Measurements from ENCODE around the gene CADM1.

DNA sequence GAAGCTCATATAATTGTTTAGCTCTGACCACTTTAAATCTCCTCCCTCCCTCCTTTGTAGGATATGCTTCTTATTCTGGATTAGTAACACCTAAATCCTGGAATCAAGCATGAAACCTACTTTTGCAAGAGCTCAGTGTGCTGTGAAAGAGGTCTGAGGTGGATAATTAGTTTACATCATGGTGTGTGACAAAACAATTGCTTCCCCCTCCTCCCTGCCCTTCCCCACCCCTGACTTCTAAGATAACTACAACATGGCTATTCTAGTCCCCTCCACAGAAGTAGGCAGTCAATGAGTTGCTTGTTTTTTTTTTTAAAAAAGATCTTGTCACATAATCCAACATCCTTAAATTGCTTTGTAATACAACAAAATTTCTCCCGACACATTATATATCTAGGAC is 314.0 kb downstream of the CADM1 start:
- TF ChIP-seq, protein P1, sequence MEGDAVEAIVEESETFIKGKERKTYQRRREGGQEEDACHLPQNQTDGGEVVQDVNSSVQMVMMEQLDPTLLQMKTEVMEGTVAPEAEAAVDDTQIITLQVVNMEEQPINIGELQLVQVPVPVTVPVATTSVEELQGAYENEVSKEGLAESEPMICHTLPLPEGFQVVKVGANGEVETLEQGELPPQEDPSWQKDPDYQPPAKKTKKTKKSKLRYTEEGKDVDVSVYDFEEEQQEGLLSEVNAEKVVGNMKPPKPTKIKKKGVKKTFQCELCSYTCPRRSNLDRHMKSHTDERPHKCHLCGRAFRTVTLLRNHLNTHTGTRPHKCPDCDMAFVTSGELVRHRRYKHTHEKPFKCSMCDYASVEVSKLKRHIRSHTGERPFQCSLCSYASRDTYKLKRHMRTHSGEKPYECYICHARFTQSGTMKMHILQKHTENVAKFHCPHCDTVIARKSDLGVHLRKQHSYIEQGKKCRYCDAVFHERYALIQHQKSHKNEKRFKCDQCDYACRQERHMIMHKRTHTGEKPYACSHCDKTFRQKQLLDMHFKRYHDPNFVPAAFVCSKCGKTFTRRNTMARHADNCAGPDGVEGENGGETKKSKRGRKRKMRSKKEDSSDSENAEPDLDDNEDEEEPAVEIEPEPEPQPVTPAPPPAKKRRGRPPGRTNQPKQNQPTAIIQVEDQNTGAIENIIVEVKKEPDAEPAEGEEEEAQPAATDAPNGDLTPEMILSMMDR (IDR thresholded peaks at IDR 0.05), result no peak
- TF ChIP-seq POLR2A (IDR thresholded peaks at IDR 0.05), result no peak
